HEK293 (cell line): ENCODE results near the gene ARHGAP27.

Experiments
- CTCF ChIA-PET: fragments of 350-600 bp; formaldehyde crosslinking; extraction: SDS; loops from one replicate; lab custom pipeline; 2021; ENCODE audit warnings: antibody characterized with exemption; lab: Yijun Ruan, JAX
- POLR2A ChIA-PET: fragments of 300-600 bp; formaldehyde crosslinking; extraction: SDS; loops from one replicate; lab custom pipeline; 2020; ENCODE audit warnings: antibody characterized with exemption, inconsistent platforms; lab: Yijun Ruan, JAX
- H3K27ac ChIP-seq: fragments of 200-500 bp; sonication (Bioruptor generic); 2 replicates; pipeline ENCODE4 v1.5.1; 2014; ENCODE audit warnings: low read depth, low read length, control low read depth, inconsistent platforms; ENCODE audit errors: extremely low read depth
- H3K36me3 ChIP-seq, 2 experiments: fragments of 200-500 bp in 1 of 2; sonication (Bioruptor generic) in 1 of 2; 1 replicate in 1 of 2; 2 replicates in 1 of 2; pipeline ENCODE4 v1.5.1; 2014 to 2017; ENCODE audit warnings: inconsistent platforms in 2 of 2, low read length in 2 of 2; ENCODE audit not compliant: control insufficient read depth in 2 of 2, insufficient read depth in 1 of 2
- H3K4me1 ChIP-seq: fragments of 200-500 bp; sonication (Bioruptor generic); 2 replicates; pipeline ENCODE4 v1.5.1; 2014; ENCODE audit warnings: mild to moderate bottlenecking, low read length, inconsistent platforms; ENCODE audit not compliant: control insufficient read depth, insufficient read depth
- H3K4me3 ChIP-seq: 2 replicates; pipeline ENCODE4 v1.5.1; 2011; ENCODE audit warnings: low read depth, mild to moderate bottlenecking, control low read depth, low read length, moderate library complexity
- H3K9me3 ChIP-seq: fragments of 200-500 bp; sonication (Bioruptor generic); 2 replicates; pipeline ENCODE4 v1.5.1; 2014; ENCODE audit warnings: low read depth, low read length, inconsistent platforms; ENCODE audit not compliant: control insufficient read depth, insufficient read depth
- BCL11B ChIP-seq: fragments of 450-650 bp; formaldehyde crosslinking; IDR thresholded peaks from 2 replicates; pipeline ENCODE4 v1.5.1; 2016; ENCODE audit warnings: low read depth, missing biosample characterization, missing genetic modification characterization
- KLF9 ChIP-seq: fragments of 450-650 bp; formaldehyde crosslinking; IDR thresholded peaks from 2 replicates; pipeline ENCODE4 v1.5.1; 2016; ENCODE audit warnings: missing biosample characterization, missing genetic modification characterization, low read depth
- RBAK ChIP-seq: fragments of 450-650 bp; formaldehyde crosslinking; IDR thresholded peaks from 2 replicates; pipeline ENCODE4 v1.5.1; 2016; ENCODE audit warnings: missing biosample characterization, missing genetic modification characterization
- SP2 ChIP-seq: fragments of 450-650 bp; formaldehyde crosslinking; IDR thresholded peaks from 2 replicates; pipeline ENCODE4 v1.5.1; 2016; ENCODE audit warnings: missing biosample characterization, missing genetic modification characterization
- TRIM28 ChIP-seq: IDR thresholded peaks from 2 replicates; pipeline ENCODE4 v1.6.1; 2011; ENCODE audit warnings: low read length, control low read depth, borderline replicate concordance
- ZBTB21 ChIP-seq: fragments of 450-650 bp; formaldehyde crosslinking; IDR thresholded peaks from 2 replicates; pipeline ENCODE4 v1.5.1; 2017; ENCODE audit warnings: missing biosample characterization, missing genetic modification characterization
- ZFP69B ChIP-seq: fragments of 450-650 bp; formaldehyde crosslinking; IDR thresholded peaks from 2 replicates; pipeline ENCODE4 v1.5.1; 2016; ENCODE audit warnings: missing biosample characterization, missing genetic modification characterization
- ZNF10 ChIP-seq: fragments of 450-650 bp; formaldehyde crosslinking; IDR thresholded peaks from 2 replicates; pipeline ENCODE4 v1.5.1; 2017; ENCODE audit warnings: missing biosample characterization, missing genetic modification characterization
- ZNF274 ChIP-seq, 2 experiments: fragments of 200-500 bp in 1 of 2; fragments of 450-650 bp in 1 of 2; sonication (Bioruptor generic) in 1 of 2; formaldehyde crosslinking in 1 of 2; IDR thresholded peaks; 2 replicates each; pipeline versions ENCODE4 v1.5.1 to v1.6.1; 2014 to 2016; ENCODE audit warnings: borderline replicate concordance in 1 of 2, inconsistent platforms in 1 of 2, low read length in 1 of 2, missing biosample characterization in 1 of 2, missing genetic modification characterization in 1 of 2
- ZNF324 ChIP-seq: fragments of 450-650 bp; formaldehyde crosslinking; IDR thresholded peaks from 2 replicates; pipeline ENCODE4 v1.5.1; 2016; ENCODE audit warnings: missing biosample characterization, missing genetic modification characterization
- ZNF366 ChIP-seq: fragments of 450-650 bp; formaldehyde crosslinking; conservative IDR thresholded peaks from 2 replicates; pipeline ENCODE4 v1.5.1; 2016; ENCODE audit warnings: missing biosample characterization, missing genetic modification characterization
- ZNF404 ChIP-seq: fragments of 450-650 bp; formaldehyde crosslinking; IDR thresholded peaks from 2 replicates; pipeline ENCODE4 v1.5.1; 2017; ENCODE audit warnings: missing biosample characterization, missing genetic modification characterization
- ZNF777 ChIP-seq: fragments of 450-650 bp; formaldehyde crosslinking; IDR thresholded peaks from 2 replicates; pipeline ENCODE4 v1.5.1; 2017; ENCODE audit warnings: missing biosample characterization, missing genetic modification characterization, borderline replicate concordance
- TF ChIP-seq, protein P1 (sequence below): fragments of 450-650 bp; formaldehyde crosslinking; IDR thresholded peaks from 2 replicates; pipeline ENCODE4 v1.5.1; 2016; ENCODE audit warnings: missing biosample characterization, missing genetic modification characterization
- TF ChIP-seq, protein P2 (sequence below): fragments of 450-650 bp; formaldehyde crosslinking; IDR thresholded peaks from 2 replicates; pipeline ENCODE4 v1.5.1; 2016; ENCODE audit warnings: missing biosample characterization, missing genetic modification characterization
- TF ChIP-seq, protein P3 (sequence below): fragments of 450-650 bp; formaldehyde crosslinking; IDR thresholded peaks from 2 replicates; pipeline ENCODE4 v1.5.1; 2016; ENCODE audit warnings: missing biosample characterization, missing genetic modification characterization
- TF ChIP-seq, protein P4 (sequence below): fragments of 450-650 bp; formaldehyde crosslinking; IDR thresholded peaks from 2 replicates; pipeline ENCODE4 v1.5.1; 2016; ENCODE audit warnings: missing biosample characterization, missing genetic modification characterization, low read depth
- TF ChIP-seq, protein P5 (sequence below): fragments of 450-650 bp; formaldehyde crosslinking; IDR thresholded peaks from 2 replicates; pipeline ENCODE4 v1.5.1; 2016; ENCODE audit warnings: missing biosample characterization, missing genetic modification characterization

ARHGAP27 gene

DNA sequence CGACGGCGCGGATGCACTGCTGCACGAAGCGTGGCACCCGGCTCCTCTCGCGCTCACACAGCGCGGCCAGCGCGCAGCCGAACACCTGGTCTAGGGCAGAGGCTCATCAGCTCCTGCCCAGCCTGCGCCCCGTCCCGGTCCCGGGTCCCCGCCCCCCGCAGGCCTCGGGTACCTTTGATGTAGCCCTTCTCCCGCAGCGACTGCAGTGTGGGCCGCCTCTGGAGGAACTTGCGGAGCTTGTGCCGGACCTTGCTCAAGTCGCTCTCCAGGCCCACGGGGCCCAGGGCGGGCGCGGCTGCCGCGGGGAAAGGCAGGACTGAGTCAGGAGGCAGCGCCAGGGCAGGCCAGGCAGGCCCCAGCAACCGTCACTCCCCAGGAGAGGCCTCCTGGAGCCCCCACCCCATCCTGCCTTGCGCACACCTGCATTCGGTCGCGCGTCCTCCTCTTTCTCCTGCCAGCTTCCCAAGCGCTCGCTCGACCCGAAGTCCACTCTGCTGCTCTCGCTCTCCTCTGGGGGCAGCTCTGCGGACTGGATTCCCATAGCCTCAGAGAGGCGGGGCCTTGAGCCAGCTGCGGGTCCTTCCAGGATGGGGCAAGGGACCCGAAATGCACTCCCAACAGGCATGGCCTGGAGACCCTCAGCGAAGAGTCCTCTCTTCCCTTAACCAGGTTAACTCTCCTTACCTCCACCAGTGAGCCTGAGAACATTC lies 36.0 kb downstream of the ARHGAP27 start (continued):
- no peak for TF ChIP-seq ZNF404
- TF ChIP-seq ZBTB21: no peak
- no peak for TF ChIP-seq SP2 (tag by site-specific recombination)
- no peak for TF ChIP-seq ZNF274 (IDR thresholded peaks at IDR 0.05; ENCODE audit: low read length)
- TF ChIP-seq ZNF274 (tag by site-specific recombination; IDR thresholded peaks at IDR 0.05; ENCODE audit: borderline replicate concordance): no peak
- TF ChIP-seq, protein P1, sequence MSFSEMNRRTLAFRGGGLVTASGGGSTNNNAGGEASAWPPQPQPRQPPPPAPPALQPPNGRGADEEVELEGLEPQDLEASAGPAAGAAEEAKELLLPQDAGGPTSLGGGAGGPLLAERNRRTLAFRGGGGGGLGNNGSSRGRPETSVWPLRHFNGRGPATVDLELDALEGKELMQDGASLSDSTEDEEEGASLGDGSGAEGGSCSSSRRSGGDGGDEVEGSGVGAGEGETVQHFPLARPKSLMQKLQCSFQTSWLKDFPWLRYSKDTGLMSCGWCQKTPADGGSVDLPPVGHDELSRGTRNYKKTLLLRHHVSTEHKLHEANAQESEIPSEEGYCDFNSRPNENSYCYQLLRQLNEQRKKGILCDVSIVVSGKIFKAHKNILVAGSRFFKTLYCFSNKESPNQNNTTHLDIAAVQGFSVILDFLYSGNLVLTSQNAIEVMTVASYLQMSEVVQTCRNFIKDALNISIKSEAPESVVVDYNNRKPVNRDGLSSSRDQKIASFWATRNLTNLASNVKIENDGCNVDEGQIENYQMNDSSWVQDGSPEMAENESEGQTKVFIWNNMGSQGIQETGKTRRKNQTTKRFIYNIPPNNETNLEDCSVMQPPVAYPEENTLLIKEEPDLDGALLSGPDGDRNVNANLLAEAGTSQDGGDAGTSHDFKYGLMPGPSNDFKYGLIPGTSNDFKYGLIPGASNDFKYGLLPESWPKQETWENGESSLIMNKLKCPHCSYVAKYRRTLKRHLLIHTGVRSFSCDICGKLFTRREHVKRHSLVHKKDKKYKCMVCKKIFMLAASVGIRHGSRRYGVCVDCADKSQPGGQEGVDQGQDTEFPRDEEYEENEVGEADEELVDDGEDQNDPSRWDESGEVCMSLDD: no peak
- no peak for TF ChIP-seq ZNF10 (tag by site-specific recombination)
- TF ChIP-seq TRIM28: no peak
- TF ChIP-seq ZNF324 (tag by site-specific recombination): no peak

DNA sequence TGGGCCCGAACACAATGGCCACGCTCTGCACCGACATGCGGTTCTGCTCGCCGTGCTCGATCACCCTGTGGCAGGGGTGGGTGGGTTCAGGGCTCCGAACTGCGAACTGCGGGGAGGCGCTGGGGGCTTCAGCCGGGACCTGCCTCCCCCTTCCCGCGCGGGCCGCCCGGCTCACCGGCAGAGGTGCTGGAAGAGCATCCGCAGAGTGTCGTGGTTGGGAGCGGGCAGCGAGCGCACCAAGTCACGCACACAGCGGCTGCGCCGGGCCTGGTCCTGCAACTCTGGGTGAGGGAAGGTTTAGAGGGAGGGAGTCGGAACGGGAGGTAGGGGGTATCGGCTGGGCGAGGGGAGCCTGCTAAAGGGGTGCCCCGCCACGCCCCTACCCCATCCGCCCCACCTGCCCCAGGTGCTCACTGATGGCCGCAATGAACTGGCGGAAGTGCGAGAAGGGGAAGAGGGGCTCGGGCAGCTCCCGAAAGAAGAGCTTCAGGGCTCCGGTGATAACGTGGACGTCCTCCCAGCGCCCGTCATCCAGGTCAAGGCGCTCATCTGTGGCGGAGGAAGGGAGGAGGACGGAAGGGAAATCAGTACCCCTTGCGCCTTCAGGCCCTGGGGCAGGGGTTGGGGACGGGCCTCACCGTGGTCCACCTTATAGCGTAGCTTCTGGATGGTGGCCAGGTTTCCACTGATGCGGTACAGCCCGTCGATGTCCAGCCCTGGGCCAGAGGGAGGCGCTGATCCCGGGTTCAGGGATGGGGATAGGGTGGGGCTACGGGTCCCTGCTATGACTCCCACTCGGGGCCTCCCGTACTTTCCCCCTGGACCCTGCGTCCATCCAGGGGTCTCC lies 36.9 kb downstream of the ARHGAP27 start:
- POLR2A ChIA-PET: interaction anchor here (1.2 kb wide), 1 partner anchor 30 kb away, joined by 3 read pairs; no protein-coding TSS in a partner anchor
- H3K4me1 ChIP-seq: no peaks in the 10 kb centered on the region

DNA sequence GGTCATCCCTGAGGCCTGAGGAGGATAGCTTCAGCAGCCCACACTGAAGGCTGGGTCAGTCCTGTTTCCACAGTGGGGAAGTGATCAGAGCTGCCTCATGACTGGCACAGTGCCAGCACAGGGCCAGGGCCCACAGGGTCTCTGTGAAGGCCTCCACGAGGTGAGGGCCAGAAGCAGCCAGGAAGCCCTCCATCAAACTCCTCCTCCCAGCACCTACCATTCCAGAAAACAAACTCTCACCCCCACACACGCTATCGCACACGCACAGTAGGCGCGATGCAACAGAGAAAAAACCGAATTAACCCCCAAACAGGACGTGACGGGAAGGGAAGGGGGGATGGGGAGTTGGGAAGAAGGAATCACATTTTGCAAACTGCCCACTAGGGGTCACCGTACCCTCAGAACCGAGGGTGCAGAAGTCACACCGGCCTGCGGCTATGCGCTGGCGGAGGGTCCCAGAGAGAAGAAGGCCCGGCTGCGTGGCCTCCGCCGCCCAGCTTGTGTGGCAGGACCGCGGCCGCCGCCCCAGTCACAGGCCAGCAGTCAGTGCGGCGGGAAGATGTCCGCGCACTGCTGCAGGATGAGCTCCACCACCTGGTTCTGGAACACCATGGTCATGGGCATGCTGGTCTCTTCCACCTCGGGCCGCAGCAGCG lies 37.6 kb downstream of the ARHGAP27 start:
- Histone ChIP-seq H3K27ac (no peak overlapping the region), H3K9me3 (no peaks in the 10 kb centered on the region), H3K4me3 (no peak overlapping the region), H3K4me1 (no peaks in the 10 kb centered on the region), H3K36me3 (peaks cover 0 to 49% of the 10 kb centered on the region in 2 experiments; a peak in 1 of 3 replicates)
- ChIA-PET POLR2A (interaction anchor here (1.2 kb wide), 1 partner anchor 30 kb away, joined by 3 read pairs; no protein-coding TSS in a partner anchor), CTCF (interaction anchor here (0.6 to 20.6 kb wide), 14 partner anchors 9 to 233 kb away, joined by 3 to 357 read pairs (median 3); no protein-coding TSS in a partner anchor)
- TF ChIP-seq, protein P2, sequence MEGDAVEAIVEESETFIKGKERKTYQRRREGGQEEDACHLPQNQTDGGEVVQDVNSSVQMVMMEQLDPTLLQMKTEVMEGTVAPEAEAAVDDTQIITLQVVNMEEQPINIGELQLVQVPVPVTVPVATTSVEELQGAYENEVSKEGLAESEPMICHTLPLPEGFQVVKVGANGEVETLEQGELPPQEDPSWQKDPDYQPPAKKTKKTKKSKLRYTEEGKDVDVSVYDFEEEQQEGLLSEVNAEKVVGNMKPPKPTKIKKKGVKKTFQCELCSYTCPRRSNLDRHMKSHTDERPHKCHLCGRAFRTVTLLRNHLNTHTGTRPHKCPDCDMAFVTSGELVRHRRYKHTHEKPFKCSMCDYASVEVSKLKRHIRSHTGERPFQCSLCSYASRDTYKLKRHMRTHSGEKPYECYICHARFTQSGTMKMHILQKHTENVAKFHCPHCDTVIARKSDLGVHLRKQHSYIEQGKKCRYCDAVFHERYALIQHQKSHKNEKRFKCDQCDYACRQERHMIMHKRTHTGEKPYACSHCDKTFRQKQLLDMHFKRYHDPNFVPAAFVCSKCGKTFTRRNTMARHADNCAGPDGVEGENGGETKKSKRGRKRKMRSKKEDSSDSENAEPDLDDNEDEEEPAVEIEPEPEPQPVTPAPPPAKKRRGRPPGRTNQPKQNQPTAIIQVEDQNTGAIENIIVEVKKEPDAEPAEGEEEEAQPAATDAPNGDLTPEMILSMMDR (tag by site-specific recombination): peak; percentile 74
- TF ChIP-seq, protein P3, sequence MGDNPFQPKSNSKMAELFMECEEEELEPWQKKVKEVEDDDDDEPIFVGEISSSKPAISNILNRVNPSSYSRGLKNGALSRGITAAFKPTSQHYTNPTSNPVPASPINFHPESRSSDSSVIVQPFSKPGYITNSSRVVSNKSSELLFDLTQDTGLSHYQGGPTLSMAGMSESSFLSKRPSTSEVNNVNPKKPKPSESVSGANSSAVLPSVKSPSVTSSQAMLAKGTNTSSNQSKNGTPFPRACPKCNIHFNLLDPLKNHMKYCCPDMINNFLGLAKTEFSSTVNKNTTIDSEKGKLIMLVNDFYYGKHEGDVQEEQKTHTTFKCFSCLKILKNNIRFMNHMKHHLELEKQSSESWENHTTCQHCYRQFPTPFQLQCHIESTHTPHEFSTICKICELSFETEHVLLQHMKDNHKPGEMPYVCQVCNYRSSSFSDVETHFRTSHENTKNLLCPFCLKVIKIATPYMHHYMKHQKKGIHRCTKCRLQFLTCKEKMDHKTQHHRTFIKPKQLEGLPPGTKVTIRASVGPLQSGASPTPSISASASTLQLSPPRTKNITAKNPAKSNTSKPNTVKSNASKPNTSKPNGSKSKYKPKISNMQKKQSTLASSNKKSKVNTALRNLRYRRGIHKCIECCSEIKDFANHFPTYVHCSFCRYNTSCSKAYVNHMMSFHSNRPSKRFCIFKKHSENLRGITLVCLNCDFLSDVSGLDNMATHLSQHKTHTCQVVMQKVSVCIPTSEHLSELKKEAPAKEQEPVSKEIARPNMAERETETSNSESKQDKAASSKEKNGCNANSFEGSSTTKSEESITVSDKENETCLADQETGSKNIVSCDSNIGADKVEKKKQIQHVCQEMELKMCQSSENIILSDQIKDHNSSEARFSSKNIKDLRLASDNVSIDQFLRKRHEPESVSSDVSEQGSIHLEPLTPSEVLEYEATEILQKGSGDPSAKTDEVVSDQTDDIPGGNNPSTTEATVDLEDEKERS (tag by site-specific recombination): no peak
- TF ChIP-seq ZFP69B (tag by site-specific recombination): peak; percentile 50; the same call in 1 of the 2 replicates
- TF ChIP-seq, protein P4, sequence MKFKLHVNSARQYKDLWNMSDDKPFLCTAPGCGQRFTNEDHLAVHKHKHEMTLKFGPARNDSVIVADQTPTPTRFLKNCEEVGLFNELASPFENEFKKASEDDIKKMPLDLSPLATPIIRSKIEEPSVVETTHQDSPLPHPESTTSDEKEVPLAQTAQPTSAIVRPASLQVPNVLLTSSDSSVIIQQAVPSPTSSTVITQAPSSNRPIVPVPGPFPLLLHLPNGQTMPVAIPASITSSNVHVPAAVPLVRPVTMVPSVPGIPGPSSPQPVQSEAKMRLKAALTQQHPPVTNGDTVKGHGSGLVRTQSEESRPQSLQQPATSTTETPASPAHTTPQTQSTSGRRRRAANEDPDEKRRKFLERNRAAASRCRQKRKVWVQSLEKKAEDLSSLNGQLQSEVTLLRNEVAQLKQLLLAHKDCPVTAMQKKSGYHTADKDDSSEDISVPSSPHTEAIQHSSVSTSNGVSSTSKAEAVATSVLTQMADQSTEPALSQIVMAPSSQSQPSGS (tag by site-specific recombination): no peak
- 0 out of 2 replicates have a peak, but pooled peaks have one; percentile 37 for TF ChIP-seq ZNF366 (tag by site-specific recombination)
- TF ChIP-seq BCL11B (tag by site-specific recombination): peak; percentile 49; the same call in 1 of the 2 replicates
- TF ChIP-seq, protein P5, sequence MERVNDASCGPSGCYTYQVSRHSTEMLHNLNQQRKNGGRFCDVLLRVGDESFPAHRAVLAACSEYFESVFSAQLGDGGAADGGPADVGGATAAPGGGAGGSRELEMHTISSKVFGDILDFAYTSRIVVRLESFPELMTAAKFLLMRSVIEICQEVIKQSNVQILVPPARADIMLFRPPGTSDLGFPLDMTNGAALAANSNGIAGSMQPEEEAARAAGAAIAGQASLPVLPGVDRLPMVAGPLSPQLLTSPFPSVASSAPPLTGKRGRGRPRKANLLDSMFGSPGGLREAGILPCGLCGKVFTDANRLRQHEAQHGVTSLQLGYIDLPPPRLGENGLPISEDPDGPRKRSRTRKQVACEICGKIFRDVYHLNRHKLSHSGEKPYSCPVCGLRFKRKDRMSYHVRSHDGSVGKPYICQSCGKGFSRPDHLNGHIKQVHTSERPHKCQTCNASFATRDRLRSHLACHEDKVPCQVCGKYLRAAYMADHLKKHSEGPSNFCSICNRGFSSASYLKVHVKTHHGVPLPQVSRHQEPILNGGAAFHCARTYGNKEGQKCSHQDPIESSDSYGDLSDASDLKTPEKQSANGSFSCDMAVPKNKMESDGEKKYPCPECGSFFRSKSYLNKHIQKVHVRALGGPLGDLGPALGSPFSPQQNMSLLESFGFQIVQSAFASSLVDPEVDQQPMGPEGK (tag by site-specific recombination): peak; percentile 40; the same call in 1 of the 2 replicates

More for the DNA sequence above, 36.9 kb downstream of the ARHGAP27 start:
- no peak overlapping the region for H3K27ac ChIP-seq
- no peak overlapping the region for H3K4me3 ChIP-seq
- no peaks in the 10 kb centered on the region for H3K9me3 ChIP-seq
- TF ChIP-seq ZNF10 (tag by site-specific recombination): peak; percentile 90
- TF ChIP-seq KLF9: no peak
- TF ChIP-seq ZNF777 (tag by site-specific recombination): no peak
- TF ChIP-seq RBAK: no peak
- CTCF ChIA-PET: interaction anchor here (0.6 to 20.6 kb wide), 12 partner anchors 8 to 177 kb away, joined by 3 to 357 read pairs (median 4); no protein-coding TSS in a partner anchor
- peaks cover 0 to 53% of the 10 kb centered on the region in 2 experiments; a peak in 1 of 3 replicates for H3K36me3 ChIP-seq
